NCI-H1694 treated with DMSO at 0.1 percent for 48 hours (cell line): ENCODE measurements around the gene SPATA13.

ENCODE experiments used
- DNase-seq: peaks from one replicate; lab custom pipeline; 2025; lab: John Stamatoyannopoulos, UW

SPATA13 gene

DNA sequence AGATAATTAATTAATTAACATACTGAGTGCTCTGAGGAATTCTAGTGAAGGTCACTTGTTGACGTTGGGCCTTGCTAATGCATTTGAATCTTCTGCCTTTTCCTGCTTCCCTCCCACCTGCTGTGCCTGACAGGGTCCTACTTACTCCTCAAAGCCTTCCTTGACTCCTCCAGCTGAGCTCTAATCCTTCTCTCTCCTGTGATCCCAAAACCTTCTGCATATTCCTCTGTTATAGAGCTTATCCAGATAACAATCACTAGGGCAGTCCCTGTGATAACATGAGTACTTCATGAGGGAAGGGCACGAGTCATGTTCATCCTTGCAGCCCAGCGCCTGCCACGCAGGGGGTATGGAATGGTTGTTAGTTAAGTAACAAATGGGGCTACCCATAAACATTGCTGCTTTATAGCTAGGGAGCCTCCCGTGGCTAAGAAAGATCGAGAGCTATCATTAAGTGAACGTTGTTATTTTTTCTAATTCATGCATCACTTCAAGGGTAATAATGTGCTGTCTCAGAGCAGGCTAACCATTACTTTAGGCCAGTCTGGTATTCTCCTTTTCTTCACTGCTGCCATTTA is 19.1 kb upstream of the SPATA13 start:
- no peak for DNase-seq

DNA sequence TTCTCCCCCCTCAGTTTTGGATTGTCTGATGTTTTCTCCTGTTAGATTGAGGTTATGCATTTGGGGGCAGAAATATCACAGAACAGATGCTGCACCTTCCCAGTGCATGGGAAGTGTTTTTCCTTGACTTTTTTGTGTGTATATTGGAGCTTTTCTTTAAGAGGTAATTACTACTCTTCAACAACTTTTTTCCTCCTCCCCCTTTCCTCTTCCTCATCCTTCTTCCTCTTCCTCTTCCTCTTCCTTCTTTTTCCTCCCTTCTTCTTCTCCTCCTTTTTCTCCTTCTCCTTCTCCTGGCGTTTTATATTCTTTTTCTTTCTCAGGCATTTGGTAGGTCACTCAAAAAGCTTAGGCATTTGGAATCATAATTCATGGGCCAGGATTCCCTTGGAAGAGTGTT is 18.1 kb upstream of the SPATA13 start:
- no peak for DNase-seq

DNA sequence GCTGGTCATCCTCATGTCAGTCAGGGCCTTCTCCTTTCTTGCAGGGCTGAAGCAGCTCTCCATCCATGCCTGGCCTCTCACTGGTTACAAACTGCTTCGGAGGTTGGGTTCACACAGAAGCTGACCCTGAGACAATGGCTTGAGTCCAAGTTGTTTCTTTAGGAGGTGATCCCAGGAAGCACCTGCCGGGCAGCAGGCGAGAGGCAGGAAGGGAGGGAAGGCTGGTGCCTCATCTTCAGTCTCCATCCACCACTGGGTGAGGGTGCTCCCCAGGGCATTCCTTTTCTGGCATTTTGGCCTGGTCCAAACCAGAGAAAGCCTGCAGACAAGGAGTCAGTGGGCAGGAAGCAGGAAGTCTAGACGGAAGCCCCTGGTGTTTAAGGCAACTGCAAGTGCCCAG is 17.6 kb upstream of the SPATA13 start:
- DNase-seq = no peak

DNA sequence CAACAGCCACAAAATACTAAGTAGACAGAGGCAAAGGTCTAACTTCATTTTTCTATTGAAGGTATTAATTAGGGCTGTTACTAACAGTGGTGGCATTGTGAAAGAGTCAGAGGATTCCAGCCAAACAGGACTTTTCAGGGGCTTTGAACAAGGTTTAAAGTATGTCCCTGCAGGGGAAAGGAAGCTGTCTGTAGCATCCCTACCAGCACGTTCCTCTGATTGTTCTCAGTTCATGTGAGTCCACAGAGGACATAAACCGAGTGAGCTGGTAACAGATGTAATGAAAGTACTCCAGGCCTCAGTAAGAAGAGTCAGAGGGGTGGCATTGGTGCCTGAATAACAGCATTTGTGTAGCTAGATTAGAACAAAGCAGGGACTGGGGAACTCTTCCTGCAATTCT is 15.3 kb upstream of the SPATA13 start:
- no peak for DNase-seq

DNA sequence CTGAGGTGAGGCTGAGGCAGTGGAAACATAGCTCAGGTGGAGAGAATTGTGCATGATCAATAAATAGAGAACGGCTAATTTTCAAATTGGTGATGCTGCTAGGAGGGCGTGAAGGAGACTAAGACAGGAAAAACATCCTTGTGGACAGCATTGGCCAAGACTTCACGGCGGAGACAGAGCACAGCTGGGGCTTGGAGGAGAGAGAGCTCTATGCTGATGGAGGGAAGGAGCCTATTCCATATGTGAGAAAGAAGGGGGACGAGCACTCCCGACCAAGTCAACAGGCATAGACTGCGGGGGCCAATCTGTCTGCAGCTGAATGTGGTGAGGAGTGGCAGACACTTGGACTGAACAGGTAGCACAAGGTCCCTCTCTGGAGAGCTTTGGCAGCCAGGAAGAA is 14.8 kb upstream of the SPATA13 start:
- no peak for DNase-seq

DNA sequence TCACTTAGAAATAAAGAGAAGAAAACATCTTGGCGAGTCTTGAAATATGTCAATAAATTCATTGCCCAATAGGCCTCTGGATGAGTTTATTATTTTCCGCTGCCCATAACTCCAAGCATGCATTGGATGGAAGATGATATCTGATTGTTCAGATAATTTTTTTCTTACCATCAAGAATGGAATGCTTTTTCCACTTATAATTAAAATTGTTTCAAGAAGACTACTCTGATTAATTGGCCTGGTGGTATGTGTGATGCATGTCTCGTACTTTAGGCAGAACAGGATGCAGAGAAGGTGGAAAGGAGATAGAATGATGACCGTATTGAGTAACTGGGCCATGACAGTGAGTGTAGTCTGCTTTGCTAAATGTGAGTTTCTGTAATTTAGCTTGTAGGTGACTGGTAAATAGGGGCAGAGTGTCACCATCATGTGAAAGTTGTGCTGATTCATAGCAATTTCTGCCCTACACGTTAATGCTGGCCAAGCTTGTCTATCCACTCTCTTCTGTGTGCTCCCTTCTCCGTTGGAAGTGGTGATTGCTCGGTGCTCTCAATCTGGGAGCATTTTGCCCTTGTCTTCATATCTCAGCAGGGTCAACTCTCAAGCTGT is 13.5 kb upstream of the SPATA13 start:
- no peak for DNase-seq

DNA sequence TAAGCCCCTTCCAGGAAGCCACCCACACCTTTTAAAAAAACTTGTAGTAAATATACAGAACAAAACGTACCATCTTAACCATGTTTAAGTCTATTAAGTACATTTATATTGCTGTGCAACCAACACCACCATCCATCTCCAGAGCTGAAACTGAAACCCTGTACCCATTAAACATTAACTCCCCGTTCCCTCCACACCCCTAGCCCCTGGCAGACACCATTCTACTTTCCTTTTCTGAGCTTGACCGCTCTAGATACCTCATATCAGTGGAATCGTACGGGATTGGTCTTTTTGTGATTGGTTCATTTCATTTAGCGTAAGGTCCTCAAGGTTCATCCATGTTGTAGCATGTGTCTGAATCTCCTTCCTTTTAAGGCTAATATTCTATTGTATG is 13.0 kb upstream of the SPATA13 start:
- DNase-seq = no peak

DNA sequence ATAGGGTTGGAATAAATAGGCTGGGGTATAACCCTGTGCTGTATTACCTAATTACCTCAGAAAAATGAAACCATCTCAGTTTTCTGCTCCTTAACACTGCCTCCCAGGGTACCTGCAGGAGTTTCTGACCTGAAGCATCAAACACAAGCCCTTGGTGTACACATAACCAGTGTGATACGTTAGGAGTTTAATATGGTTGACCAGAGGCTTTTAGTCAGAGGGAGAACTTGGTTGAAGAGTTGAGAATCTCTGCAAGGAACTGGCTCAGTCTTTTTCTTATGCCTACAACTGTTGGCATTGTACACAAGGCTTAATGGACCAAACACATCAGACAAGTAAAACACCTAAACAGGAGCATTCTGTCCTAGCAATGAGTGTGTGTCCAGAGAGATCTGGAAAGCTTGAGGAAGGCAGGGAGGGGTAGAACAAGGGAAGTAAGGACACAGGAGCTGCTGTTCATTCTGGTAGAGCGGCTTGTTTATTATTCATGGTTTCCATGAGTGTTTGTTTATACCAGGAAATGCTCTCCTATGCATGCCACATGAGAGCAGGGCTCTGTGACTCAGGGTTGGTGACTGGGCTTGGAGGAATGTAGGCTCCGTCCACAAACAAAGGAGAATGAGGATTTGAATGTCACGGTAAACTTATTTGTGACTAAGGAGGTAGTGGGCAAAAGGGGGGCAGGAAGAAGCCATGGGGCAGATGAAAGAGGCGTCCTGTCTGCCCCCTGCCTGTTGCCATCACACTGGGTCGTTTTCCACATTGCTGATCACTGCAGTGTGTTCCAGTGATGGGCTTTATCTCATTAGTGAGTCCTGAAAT is 11.9 kb upstream of the SPATA13 start:
- no peak for DNase-seq

DNA sequence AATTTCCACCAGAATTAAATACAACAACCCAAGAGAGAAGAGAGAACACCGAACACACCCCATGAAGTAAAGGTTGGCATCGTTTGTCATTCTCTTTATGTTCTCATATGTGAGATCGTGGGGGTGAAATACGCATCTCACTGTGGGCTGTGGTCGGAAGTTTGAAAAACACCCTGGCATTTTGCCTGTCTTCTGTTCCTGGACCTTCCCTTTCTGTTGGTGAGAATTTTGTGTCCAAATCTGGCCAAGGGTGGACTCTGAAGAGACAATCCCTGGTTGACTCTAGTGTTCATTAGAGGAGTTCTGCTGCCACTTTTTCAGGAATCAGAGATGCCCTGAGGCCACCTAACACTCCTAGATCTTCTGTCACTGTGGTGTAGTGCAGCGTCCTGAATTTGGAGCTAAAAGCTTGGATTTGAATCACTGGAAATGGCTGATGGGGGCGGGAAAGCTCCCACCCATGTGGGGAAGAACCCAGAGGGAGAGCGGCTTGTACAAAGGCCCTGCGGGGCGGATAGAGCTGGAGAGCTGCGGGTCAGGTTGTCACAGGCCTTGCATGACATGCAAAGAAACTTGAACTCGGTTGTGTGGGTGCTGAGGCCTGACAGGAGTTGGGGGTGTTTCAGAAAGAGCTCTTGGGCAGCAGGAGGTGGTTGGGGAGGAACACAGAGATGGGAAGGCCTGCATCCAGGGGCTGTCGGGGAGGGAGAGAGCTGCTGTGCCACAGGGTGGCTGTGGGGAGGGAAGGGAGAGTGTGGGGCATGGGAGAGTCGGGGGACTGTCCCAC is 11.1 kb upstream of the SPATA13 start:
- no peak for DNase-seq

DNA sequence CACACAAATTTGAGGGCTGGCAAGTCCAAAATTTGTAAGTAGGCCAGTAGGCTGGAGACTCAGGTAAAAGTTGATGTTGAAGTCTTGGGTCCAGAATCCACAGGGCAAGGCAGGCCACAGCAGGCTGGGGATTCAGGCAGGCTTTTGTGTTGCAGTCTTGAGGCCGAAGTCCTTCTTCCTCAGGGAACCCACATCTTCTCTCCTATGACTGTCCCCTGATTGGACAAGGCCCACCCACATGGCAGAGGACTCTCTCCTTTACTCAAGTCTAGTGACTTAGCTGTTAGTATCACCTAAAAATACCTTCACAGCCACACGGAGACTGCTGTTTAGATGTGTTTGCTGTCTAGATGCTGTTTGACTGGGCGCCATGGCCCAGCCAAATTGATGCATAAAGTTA is 9.9 kb upstream of the SPATA13 start:
- no peak for DNase-seq

DNA sequence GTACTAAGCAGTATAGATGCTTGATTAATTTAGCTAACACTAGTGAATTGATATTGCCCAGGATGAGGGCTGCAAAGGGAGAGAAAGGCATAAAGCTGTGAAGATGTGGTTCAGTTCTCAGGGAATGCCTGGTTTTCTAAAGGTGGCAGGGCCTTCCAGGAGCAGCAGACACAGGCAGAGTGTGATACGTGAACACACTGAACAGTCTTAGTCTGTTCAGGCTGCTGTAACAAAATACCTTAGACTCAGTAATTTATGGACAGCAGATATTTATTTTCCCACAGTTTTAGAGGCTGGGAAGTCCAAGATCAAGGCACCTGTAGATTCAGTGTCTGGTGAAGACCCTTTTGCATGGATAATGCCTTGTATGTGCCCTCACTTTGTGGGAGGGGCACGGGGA is 8.7 kb upstream of the SPATA13 start:
- no peak for DNase-seq

DNA sequence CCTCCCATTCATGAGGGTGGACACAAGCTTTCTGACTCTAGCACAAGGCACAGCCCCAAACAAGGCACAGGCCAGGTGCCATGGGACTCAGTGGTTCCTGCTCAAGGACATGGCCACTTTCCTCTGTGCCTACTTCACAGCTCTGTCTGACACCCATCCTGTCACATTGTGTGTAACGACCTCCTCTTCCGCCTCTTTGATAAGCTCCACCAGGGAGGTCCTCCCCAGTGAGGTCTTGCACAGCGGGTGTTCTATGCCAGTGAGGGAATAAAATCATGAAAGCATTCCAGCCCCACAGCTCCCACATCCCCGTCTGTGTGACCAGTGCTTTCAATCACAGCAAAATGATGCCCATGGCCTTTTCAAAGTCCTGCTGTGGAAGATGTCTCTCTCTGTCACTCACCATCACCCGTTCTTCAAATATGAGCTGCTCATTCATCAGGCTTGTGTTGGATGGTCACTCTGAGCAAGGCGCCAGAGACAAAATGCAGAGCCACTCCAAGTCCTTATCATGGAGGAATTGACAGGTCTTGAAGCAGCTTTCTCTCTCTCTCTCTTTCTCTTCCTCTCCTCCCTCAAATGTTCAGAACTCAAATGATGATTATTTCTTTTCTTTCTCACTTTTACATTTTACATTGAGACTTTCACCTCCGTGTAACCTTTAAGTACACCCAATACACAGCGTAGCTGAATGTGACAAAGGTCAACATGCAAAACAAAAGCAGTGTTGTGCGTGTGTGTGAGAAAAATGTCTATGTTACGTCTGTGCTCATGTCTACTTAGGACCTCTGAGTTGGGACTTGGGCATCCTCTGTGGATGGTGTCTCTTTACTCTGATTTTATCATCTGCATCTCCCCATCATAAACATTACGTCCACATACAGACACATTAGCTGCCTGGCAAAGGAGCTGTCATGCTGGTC is 8.0 kb upstream of the SPATA13 start:
- no peak for DNase-seq

DNA sequence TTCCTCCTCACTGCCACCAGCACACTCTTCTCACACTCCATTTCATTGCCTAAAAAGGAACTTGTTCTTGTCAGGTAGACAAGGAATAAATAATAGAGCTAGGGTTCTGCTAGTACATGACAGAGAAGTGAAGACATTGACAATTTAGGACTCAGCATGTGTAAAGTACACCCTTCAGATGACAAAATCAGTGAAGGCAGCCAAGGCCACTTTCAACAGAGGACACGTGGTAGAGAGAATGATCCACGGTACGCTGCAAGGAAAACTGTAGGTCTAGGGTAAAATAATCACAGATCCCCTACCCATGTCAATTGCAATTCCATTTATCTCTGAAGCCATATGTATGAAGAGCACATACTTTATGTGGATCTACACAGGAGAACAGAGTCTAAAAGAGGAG is 7.2 kb upstream of the SPATA13 start:
- DNase-seq = no peak

DNA sequence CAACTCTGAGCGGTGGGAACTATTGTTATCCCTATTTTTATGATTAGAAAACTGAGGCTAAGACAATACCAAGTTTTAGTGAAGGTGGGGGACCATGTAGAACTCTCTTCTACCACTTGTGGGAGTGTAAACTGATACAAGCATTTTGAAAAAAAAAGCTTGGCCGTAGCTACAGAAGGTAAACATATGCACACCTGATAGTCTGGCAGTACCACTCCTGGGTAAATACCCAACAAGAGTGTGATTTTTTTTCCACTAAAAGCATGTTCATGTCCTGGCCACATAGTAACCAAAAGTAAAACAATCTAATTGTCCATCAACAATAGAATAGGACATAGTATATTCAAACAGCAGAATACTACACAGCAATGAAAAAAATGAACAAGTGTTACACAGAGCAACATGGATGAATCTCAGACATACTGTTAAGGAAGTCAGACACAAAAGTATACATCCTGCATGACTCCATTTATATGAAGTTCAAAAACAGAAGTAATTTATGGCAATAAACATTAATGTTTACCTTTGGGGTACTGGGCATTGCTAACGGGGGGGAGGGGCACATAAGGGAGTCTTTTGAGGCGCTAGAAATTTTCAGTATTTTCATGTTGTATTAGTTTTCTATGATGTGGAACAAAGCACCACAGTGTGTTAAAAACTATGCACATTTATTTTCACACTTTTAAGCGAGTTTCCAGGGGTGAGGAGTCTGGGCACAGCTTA is 6.4 kb upstream of the SPATA13 start:
- no peak for DNase-seq

DNA sequence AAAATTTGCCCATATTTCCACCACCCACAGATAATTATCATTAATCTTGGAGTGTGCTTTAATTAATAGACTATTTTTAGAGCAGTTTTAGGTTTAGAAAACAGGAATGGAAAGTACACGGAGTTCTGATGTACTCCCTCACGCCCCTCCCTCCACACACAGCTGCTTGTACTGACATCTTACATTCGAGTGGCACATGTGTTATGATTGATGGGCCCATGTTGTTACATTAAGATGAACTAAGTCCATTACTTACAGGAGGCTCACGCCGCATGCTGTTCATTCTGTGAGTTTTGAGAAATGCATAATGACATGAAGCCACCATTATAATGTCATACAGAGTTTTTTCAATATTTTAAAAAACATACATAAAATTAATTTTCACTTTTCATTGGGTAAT is 1.2 kb upstream of the SPATA13 start:
- DNase-seq = no peak

DNA sequence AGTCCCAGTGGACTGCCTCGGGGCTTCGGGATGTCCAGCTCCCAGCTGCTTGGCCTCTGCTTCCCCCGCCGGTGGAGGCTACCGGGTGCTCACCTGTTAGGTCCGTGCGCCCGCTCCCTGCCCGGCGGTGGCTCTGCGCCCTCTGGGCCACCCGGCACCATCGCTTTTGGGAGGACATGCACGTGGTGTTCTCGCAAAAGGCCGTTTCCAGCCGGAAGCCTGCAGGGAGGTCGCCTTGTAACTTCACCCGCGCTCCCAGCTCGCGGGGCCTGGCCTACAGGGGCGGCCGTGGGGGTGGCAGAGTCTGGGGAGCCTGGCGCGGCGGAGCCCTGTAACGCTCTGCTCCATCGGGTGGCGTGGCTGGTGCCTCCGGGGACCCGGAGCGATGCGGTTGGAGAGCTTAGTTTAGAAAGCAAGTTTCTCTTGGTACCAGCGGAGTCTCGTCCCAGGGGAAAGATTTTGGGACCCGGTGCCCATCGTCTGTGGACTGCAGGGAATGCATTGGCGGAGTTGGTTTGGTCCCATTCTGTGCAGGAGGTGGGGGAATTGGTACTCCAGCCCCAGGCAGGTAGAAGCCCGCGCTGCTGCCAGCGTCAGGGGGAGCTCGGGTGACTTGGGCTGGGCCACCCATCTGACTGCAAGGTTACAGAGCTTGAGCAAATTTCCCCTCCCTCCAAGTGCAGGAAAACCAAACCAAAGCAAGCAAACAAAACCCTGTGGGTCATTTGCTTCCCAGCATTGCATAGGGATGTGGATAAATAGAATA is 673 bp downstream of the SPATA13 start:
- DNase-seq = no peak

DNA sequence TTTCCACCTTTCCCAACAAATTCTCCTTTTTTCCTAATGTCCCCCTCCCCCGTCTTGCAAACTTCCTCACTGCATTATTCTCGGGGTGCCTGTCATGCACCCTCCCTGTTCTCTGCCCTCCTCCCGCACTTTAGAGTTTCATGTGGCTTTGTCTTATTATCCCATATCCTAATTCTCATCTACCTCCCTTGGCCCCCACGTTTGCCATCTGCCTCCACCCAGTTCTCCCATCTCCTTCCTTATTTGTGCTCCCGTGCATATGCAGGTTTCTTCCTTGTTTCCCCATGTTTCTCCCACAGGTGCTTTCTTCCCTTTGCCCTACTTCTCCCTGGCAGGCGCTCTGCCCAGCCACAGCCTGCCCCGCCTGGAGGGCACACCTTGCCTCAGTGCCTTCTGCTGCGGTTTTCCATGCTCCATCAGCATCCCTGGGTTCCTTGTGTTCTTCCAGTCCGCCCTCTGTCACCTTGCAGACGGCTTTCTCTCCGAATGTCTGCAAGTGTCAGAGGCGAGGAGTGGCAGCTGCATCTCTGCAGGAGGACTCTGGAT is 1.5 kb downstream of the SPATA13 start:
- DNase-seq = no peak

DNA sequence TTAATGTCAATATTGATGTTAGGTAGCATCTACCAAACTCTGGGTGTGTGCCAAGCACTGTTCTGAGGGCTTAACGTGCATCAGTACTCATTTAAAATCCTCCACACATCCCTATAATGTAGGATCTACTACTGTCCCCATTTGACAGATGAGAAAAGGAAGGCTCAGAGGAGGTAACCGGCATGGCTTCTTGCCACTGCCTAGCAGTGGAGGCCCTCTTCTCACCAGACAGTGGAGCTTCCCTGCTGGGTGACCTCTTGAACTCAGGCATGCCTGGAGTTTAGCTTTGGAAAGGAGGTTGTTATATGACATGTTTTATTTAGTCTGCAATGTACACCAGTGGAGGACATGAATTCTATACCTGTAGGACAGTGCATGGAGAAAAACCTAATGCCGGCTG is 2.1 kb downstream of the SPATA13 start:
- no peak for DNase-seq

DNA sequence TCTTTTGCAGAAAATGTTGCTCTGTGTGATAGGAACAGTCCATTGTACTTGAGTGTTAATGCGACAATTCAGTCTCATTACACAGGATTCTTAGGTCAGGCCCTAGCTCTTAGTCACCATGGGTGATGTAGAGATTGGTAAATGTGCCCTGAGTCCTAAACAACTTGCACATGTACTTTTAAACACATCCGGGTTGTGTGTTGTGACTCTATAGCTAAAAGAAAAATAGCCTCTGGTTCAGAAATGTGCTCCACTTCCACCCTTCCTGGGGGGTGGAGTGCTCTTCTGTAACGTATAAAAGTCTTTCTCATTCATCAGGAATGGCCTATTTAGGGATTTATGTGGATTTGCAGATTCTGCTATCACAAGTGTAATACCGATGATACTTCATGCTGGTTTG is 5.2 kb downstream of the SPATA13 start:
- no peak for DNase-seq

DNA sequence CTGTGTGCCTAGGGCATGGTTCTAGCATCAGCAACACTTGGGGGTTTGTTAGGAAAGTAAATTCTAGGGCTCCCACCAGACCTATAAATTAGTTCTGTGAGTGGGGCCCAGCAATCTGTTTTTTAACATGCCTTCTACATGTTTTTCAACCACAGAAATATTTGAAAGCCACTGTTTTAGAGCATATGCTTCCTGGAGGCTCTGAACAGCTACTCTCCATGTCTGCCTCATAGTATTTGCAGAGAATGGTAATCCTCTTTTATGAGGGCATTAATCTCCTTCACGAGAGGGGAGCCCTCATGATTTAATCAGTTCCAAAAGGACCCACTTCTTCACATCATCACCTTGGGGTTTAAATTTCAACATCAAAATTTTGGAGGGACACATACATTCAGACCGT is 6.0 kb downstream of the SPATA13 start:
- no peak for DNase-seq
